Psoas muscle (tissue), 8 donors: ENCODE data around the gene CFAP70. TPM values are rescaled to one million over a fixed set of nuclear protein-coding genes. Genes with fewer than 3 reads are reported as not detected.

ENCODE experiments used
- ATAC-seq, 4 donors: fragments of 200-7000 bp; cut with Tn5 transposase; one replicate each; pipeline ENCODE4 v1.9.1; 2020; ENCODE audit warnings: moderate library complexity in 3 of 4, mild to moderate bottlenecking in 2 of 4
- DNase-seq, 2 donors: peaks; one replicate each; pipeline ENCODE4 v3.0.0-alpha.2; 2020
- H3K27ac ChIP-seq: fragments of 200-600 bp; one replicate; pipeline ENCODE4 v1.8.0; 2022
- H3K27me3 ChIP-seq, 3 donors: fragments of 200-600 bp in 1 of 3; one replicate each; pipeline versions ENCODE4 v1.6.1 to v1.8.0; 2013 to 2022; ENCODE audit warnings: low read length in 2 of 3, mild to moderate bottlenecking in 2 of 3, moderate library complexity in 1 of 3; ENCODE audit not compliant: insufficient read depth in 3 of 3
- H3K36me3 ChIP-seq, 2 donors: fragments of 200-600 bp in 1 of 2; one replicate each; pipeline versions ENCODE4 v1.6.1 to v1.8.0; 2013 to 2022; ENCODE audit warnings: low read depth in 1 of 2, mild to moderate bottlenecking in 1 of 2, moderate library complexity in 1 of 2; ENCODE audit not compliant: insufficient read depth in 1 of 2
- H3K4me1 ChIP-seq: fragments of 200-600 bp; one replicate; pipeline ENCODE4 v1.8.0; 2022
- H3K4me3 ChIP-seq: fragments of 200-600 bp; one replicate; pipeline ENCODE4 v1.8.0; 2022; ENCODE audit warnings: mild to moderate bottlenecking
- H3K9me3 ChIP-seq: fragments of 200-600 bp; one replicate; pipeline ENCODE4 v1.8.0; 2022
- CTCF ChIP-seq: fragments of 200-600 bp; IDR thresholded peaks from one replicate; pipeline ENCODE4 v1.8.0; 2022; ENCODE audit warnings: antibody characterized with exemption
- WGBS, 3 donors: extraction: QIAGEN DNeasy Blood & Tissue Kit; methylation state at CpG; one replicate each; pipeline versions ENCODE4 v1.1.6 to v1.1.7; 2013; 5-methylcytosine and 5-hydroxymethylcytosine counted together
- intact Hi-C, 2 donors: fragments of 100-400 bp; cut with DNase I; formaldehyde crosslinking; loops; one replicate each; pipeline versions ENCODE4 v1.11.0 to v1.14.2; 2022
- polyA plus RNA-seq, 3 donors: library from polyadenylated mRNA; stranded (reverse); fragments of 200-250 nt; gene quantifications; one replicate each; pipeline ENCODE4 v1.2.3, GENCODE V29; 2013
- total RNA-seq, 4 donors: library from RNA; stranded (reverse); fragmentation: NEBNext Ultra II Directional in 2 of 4; extraction: Animal tissue kit (Norgen Biotek cat#: 25700) in 2 of 4; gene quantifications; one replicate each; pipeline versions ENCODE4 v1.2.1 to v1.2.4, GENCODE V29; 2021 to 2023
- donor health status: healthy with polysubstance abuse.
- donor health status: DM: no; HTN: no; CAD: no; lungs with moderate emphysema.
- donor health status: Bipolar disorder and iron deficiency.
- donor health status: healthy.
- donor health status: DM: yes; HTN: yes; CAD: no.
- donor health status: DM: no; HTN: no; CAD: no.
- donor health status: DM: no; HTN: no; CAD: no.
- donor health status: DM: yes; HTN: yes; CAD: no.

Gene CFAP70
- total and polyA plus RNA-seq, 7 donors: 0.08 to 0.86 (median 0.47) TPM

GRCh38 chr10:73229567-73229966, 129.1 kb downstream of the CFAP70 start:
- 71 to 84% (median 80%) methylated on average over 6 of the region's 6 CpGs for WGBS, 3 donors
- Histone ChIP-seq H3K4me1 (peaks cover 10% of the 10 kb centered on the region), H3K27ac (no peak overlapping the region), H3K27me3 (no peaks in the 10 kb centered on the region), H3K4me3 (no peak overlapping the region), H3K36me3 (peaks cover 2 to 49% of the 10 kb centered on the region in 2 donors), H3K9me3 (no peaks in the 10 kb centered on the region)
- ATAC-seq: no peak
- TF ChIP-seq CTCF: no peak
- intact Hi-C loops: no loop called here
- no peak for DNase-seq

GRCh38 chr10:73228247-73228646, 130.4 kb downstream of the CFAP70 start:
- Histone ChIP-seq H3K27me3 (no peaks in the 10 kb centered on the region), H3K4me3 (no peak overlapping the region), H3K27ac (no peak overlapping the region)

DNA sequence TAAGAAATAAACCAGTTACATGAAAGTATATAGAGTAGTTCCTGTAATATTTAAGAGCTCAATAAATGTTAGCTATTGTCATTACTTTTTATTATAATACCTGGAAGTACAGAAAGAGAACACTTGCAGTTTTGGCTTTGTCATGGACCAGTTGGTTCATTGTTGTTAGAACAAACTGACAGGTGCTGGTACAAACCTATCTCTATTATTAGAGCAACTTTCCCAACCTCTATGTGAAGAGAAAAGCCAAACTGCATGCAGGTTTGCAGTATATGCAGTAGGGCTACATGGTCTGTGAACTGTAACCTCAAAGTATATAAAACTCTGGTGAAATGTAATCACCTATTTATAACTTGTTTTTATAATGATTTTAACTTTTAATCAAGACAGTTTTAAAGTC, 132.0 kb downstream of the CFAP70 start:
- Histone ChIP-seq H3K4me3 (no peak overlapping the region), H3K9me3 (no peaks in the 10 kb centered on the region), H3K36me3 (peaks cover 2 to 21% of the 10 kb centered on the region in 2 donors), H3K27me3 (no peaks in the 10 kb centered on the region), H3K4me1 (peaks cover 4% of the 10 kb centered on the region), H3K27ac (no peak overlapping the region)
- peak; percentile 70 to 85 (median 82) for ATAC-seq
- intact Hi-C loops: no loop called here
- no peak for DNase-seq
- no peak for TF ChIP-seq CTCF

More at GRCh38 chr10:73228247-73228646, 130.4 kb downstream of the CFAP70 start:
- Histone ChIP-seq H3K36me3 (peaks cover 2 to 36% of the 10 kb centered on the region in 2 donors), H3K4me1 (peaks cover 4% of the 10 kb centered on the region), H3K9me3 (no peaks in the 10 kb centered on the region)
- TF ChIP-seq CTCF: no peak
- WGBS, 3 donors: 90 to 95% (median 95%) methylated on average over 3 of the region's 3 CpGs
- intact Hi-C loops: no loop called here
- ATAC-seq: no peak
- no peak for DNase-seq

- H3K36me3 ChIP-seq: peaks cover 2 to 13% of the 10 kb centered on the region in 2 donors
- TF ChIP-seq CTCF: no peak
- H3K27ac ChIP-seq: no peak overlapping the region
Observed at GRCh38 chr10:73225518-73225917, 133.1 kb downstream of the CFAP70 start.

GRCh38 chr10:73220989-73221388, 137.7 kb downstream of the CFAP70 start:
- Histone ChIP-seq H3K36me3 (peaks cover 0 to 46% of the 10 kb centered on the region in 2 donors), H3K4me3 (no peak overlapping the region), H3K4me1 (no peaks in the 10 kb centered on the region), H3K27ac (no peak overlapping the region), H3K9me3 (no peaks in the 10 kb centered on the region), H3K27me3 (no peaks in the 10 kb centered on the region)
- no peak for TF ChIP-seq CTCF
- DNase-seq (no peak), ATAC-seq (no peak)
- intact Hi-C loops: no loop called here
- WGBS, 3 donors: 96 to 100% (median 100%) methylated on average over 1 of the region's 1 CpG

More at GRCh38 chr10:73225518-73225917, 133.1 kb downstream of the CFAP70 start:
- Histone ChIP-seq H3K4me1 (peaks cover 4% of the 10 kb centered on the region), H3K4me3 (no peak overlapping the region), H3K27me3 (no peaks in the 10 kb centered on the region), H3K9me3 (no peaks in the 10 kb centered on the region)
- intact Hi-C loops: no loop called here
- ATAC-seq (no peak), DNase-seq (no peak)
